Measurements from ENCODE around the gene DAAM1. TPM values are rescaled to one million over a fixed set of nuclear protein-coding genes. Genes with fewer than 3 reads are reported as not detected.

The DAAM1 gene
- total RNA-seq, 1 donor from 2014 or later: 40.7 TPM

DNA sequence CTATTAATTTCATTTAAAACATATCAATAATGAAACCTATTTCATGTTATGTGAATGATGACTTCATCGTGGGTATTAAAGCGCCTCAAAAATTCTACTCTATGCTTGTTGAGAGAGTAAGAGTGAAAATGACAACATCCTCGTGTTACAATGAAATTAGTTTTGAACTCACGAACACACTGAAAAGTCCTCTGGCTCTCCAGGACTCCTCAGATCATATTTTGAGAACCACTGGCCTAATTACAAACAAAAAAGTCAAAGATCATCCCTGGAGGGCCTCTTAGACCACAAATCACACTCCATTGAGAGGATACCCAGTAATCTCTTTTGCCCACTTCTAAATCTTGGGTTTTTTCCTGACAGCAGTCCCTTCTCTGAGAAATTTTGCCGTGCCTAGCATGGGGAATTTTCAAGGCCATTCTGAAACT is 19.1 kb downstream of the DAAM1 start:
- no peak overlapping the region for H3K27ac Mint-ChIP-seq (ENCODE audit: unreplicated experiment)
- peaks cover 10% of the 10 kb centered on the region for H3K4me1 Mint-ChIP-seq (ENCODE audit: low read depth)
- DNase-seq (ENCODE audit: low spot score): no peak
- H3K4me3 Mint-ChIP-seq (ENCODE audit: unreplicated experiment): no peak overlapping the region
- no peaks in the 10 kb centered on the region for H3K36me3 Mint-ChIP-seq (ENCODE audit: low read depth)
- H3K9me3 Mint-ChIP-seq (ENCODE audit: low read depth): no peaks in the 10 kb centered on the region
- TF ChIP-seq, protein P1, sequence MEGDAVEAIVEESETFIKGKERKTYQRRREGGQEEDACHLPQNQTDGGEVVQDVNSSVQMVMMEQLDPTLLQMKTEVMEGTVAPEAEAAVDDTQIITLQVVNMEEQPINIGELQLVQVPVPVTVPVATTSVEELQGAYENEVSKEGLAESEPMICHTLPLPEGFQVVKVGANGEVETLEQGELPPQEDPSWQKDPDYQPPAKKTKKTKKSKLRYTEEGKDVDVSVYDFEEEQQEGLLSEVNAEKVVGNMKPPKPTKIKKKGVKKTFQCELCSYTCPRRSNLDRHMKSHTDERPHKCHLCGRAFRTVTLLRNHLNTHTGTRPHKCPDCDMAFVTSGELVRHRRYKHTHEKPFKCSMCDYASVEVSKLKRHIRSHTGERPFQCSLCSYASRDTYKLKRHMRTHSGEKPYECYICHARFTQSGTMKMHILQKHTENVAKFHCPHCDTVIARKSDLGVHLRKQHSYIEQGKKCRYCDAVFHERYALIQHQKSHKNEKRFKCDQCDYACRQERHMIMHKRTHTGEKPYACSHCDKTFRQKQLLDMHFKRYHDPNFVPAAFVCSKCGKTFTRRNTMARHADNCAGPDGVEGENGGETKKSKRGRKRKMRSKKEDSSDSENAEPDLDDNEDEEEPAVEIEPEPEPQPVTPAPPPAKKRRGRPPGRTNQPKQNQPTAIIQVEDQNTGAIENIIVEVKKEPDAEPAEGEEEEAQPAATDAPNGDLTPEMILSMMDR (IDR thresholded peaks at IDR 0.05): no peak
- no peaks in the 10 kb centered on the region for H3K27me3 Mint-ChIP-seq (ENCODE audit: low read depth)

DNA sequence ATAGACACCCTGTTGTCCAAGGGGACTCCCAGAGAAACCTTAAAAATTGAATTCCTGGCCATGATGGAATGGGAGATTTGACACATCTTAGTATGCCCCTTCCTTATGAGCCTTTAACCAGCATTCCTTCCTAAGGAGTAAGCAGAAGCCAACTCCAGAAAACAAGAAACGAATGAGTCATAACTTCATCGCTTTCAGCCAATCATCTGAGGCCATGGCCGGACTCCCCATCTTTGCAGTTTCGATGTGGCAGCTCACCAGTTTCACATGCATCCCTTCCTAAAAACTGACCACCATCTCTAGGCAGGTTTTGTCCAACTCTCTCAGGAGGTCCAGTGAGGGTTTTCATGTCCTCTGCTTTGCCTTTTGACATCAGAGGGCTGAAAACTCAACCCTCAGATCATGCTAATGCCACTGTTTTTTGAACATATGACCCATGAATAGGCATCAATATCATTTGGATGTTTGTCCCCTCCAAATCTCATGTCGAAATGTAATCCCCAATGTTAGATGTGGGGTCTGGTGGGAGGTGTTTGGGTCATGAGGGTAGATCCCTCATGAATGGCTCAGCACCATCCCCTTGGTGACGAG is 19.9 kb downstream of the DAAM1 start:
- no peak for DNase-seq (ENCODE audit: low spot score)
- TF ChIP-seq, protein P1 (IDR thresholded peaks at IDR 0.05): no peak
- no peak overlapping the region for H3K4me3 Mint-ChIP-seq (ENCODE audit: unreplicated experiment)
- no peaks in the 10 kb centered on the region for H3K36me3 Mint-ChIP-seq (ENCODE audit: low read depth)
- H3K27me3 Mint-ChIP-seq (ENCODE audit: low read depth): no peaks in the 10 kb centered on the region
- H3K27ac Mint-ChIP-seq (ENCODE audit: unreplicated experiment): no peak overlapping the region
- H3K9me3 Mint-ChIP-seq (ENCODE audit: low read depth): no peaks in the 10 kb centered on the region
- peaks cover 18% of the 10 kb centered on the region for H3K4me1 Mint-ChIP-seq (ENCODE audit: low read depth)

DNA sequence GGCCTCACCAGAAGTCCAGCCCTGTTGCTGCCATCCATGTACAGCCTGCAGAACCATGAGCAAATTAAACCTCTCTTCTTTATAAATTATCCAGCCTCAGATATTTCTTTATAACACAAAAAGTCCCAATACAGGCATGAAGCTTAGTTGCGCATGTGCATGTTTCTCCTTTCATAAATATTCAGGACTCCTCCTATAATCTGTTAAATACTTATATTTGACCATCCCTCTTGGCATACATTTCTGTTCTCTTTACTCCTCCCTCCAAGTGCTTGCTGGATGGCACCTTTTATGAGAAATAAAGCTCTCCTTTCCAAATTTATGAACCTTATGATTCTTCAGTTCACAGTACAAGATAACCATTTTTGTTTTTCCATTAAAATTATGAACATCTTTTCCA is 20.5 kb downstream of the DAAM1 start:
- H3K4me1 Mint-ChIP-seq (ENCODE audit: low read depth): peaks cover 24% of the 10 kb centered on the region
- H3K9me3 Mint-ChIP-seq (ENCODE audit: low read depth): no peaks in the 10 kb centered on the region
- H3K27me3 Mint-ChIP-seq (ENCODE audit: low read depth): no peaks in the 10 kb centered on the region
- no peak for DNase-seq (ENCODE audit: low spot score)
- H3K27ac Mint-ChIP-seq (ENCODE audit: unreplicated experiment): no peak overlapping the region
- no peak overlapping the region for H3K4me3 Mint-ChIP-seq (ENCODE audit: unreplicated experiment)
- TF ChIP-seq, protein P1 (IDR thresholded peaks at IDR 0.05): no peak
- no peaks in the 10 kb centered on the region for H3K36me3 Mint-ChIP-seq (ENCODE audit: low read depth)

DNA sequence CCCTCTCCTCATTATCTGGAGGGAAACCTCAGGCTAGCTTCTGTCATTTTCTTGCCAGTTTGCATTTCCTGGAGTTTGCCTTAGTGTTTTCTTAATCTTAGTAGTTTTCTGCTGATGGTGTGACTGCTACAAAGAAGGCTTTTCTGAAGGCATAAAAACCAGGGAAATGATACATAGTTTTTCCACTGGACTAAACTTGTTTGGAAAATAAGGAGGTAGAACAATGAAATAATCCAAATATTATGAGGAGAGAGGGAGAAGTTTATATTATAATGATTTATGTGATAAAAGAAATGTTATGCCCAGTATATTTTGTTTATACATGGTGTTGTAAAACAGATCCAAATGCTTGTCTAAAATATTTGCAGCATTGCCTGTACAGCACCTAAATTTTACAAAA is 22.2 kb downstream of the DAAM1 start:
- Mint-ChIP-seq H3K27me3 (ENCODE audit: low read depth) (no peaks in the 10 kb centered on the region), H3K9me3 (ENCODE audit: low read depth) (no peaks in the 10 kb centered on the region), H3K4me1 (ENCODE audit: low read depth) (peaks cover 39% of the 10 kb centered on the region), H3K27ac (ENCODE audit: unreplicated experiment) (peak overlapping the region; percentile 47), H3K4me3 (ENCODE audit: unreplicated experiment) (no peak overlapping the region), H3K36me3 (ENCODE audit: low read depth) (no peaks in the 10 kb centered on the region)
- TF ChIP-seq, protein P1 (IDR thresholded peaks at IDR 0.05): no peak
- no peak for DNase-seq (ENCODE audit: low spot score)

DNA sequence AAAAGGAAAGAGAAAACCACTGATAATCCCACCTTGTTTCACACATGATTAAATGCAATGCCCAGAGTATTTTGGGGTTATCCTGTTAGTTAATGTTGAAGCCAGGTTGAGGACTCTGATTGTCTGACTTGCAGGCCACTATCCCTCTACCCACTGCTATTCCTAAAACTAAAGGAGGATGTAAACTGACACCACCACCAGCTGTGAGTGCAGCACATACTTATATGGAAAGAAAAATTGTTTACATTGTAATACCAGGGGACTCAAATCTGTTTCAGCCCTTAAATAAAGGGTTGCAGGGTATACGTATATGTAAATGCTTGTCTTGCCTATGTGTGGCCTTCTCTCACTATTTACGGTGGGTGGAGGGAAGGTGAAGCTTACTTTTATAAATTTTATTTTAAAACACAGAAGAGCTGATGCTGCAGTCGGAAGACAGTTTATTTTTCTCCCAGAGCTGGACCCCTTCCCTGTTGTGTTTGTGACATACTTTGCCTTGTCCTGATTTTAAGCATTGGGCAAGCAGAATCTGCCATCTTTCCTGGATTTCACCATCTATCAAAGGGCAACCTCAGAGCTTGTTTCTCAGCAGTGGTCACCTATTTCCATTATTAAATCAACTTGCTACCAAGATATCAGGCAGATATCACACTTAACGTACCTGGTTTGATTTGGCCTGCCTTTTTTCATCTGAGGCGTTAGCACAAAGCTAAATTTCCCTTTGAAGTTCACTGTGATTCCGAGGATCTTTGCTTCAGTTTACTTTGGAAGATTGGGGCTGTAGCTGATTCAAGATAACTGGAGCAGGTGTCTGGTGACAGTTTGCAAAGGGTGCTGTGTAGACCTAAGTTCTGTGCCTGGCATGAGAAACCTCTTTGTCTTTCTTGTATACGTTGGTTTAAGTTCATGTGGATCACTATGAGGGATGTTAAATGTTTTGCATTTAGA is 25.2 kb downstream of the DAAM1 start:
- Mint-ChIP-seq H3K4me1 (ENCODE audit: low read depth) (peaks cover 57% of the 10 kb centered on the region), H3K9me3 (ENCODE audit: low read depth) (no peaks in the 10 kb centered on the region), H3K4me3 (ENCODE audit: unreplicated experiment) (no peak overlapping the region), H3K36me3 (ENCODE audit: low read depth) (no peaks in the 10 kb centered on the region), H3K27me3 (ENCODE audit: low read depth) (no peaks in the 10 kb centered on the region), H3K27ac (ENCODE audit: unreplicated experiment) (peak overlapping the region; percentile 80)
- DNase-seq (ENCODE audit: low spot score): no peak
- TF ChIP-seq, protein P1 (IDR thresholded peaks at IDR 0.05): no peak
